ENCODE measurements around the gene RABAC1.

- no peak for TF ChIP-seq GATA3 (IDR thresholded peaks at IDR 0.05; ENCODE audit: low read depth, low read length)
- no peak for TF ChIP-seq GATA2 (IDR thresholded peaks at IDR 0.05; ENCODE audit: low read depth, low read length)
These were observed 1.2 kb downstream of the RABAC1 start for GRCh38 chr19:41957838-41958366.

Measured in SH-SY5Y (cell line).